Esophagus squamous epithelium (tissue), 4 donors: ENCODE data around the gene NGF.

ENCODE experiments used
- POLR2A ChIP-seq, 4 donors: fragments of 450-650 bp; IDR thresholded peaks; one replicate each; pipeline ENCODE4 v1.6.1; 2017; ENCODE audit warnings: antibody characterized with exemption in 4 of 4, mild to moderate bottlenecking in 4 of 4, moderate library complexity in 3 of 4
- TF ChIP-seq, protein P1 (sequence below), 6 experiments: fragments of 450-650 bp in 4 of 6; fragments of 200-600 bp in 2 of 6; sonication (generic) in 2 of 6; IDR thresholded peaks; one replicate each; pipeline ENCODE4 v1.5.1; 2016 to 2019; ENCODE audit warnings: antibody characterized with exemption in 6 of 6, mild to moderate bottlenecking in 4 of 6, moderate library complexity in 4 of 6

- TF ChIP-seq, protein P1, sequence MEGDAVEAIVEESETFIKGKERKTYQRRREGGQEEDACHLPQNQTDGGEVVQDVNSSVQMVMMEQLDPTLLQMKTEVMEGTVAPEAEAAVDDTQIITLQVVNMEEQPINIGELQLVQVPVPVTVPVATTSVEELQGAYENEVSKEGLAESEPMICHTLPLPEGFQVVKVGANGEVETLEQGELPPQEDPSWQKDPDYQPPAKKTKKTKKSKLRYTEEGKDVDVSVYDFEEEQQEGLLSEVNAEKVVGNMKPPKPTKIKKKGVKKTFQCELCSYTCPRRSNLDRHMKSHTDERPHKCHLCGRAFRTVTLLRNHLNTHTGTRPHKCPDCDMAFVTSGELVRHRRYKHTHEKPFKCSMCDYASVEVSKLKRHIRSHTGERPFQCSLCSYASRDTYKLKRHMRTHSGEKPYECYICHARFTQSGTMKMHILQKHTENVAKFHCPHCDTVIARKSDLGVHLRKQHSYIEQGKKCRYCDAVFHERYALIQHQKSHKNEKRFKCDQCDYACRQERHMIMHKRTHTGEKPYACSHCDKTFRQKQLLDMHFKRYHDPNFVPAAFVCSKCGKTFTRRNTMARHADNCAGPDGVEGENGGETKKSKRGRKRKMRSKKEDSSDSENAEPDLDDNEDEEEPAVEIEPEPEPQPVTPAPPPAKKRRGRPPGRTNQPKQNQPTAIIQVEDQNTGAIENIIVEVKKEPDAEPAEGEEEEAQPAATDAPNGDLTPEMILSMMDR (IDR thresholded peaks at IDR 0.05), result no peak
- no peak for TF ChIP-seq POLR2A (IDR thresholded peaks at IDR 0.05)
Observed at GRCh38 chr1:115293899-115294298, 44.1 kb downstream of the NGF start.
